HG02759 (cell line): ENCODE results near the gene COL23A1.

Source experiments
- ATAC-seq: cut with Tn5 transposase; IDR thresholded peaks from one replicate; pipeline ENCODE4 v1.9.1; 2021; ENCODE audit warnings: mild to moderate bottlenecking, moderate library complexity; ENCODE audit not compliant: unreplicated experiment

The COL23A1 gene

DNA sequence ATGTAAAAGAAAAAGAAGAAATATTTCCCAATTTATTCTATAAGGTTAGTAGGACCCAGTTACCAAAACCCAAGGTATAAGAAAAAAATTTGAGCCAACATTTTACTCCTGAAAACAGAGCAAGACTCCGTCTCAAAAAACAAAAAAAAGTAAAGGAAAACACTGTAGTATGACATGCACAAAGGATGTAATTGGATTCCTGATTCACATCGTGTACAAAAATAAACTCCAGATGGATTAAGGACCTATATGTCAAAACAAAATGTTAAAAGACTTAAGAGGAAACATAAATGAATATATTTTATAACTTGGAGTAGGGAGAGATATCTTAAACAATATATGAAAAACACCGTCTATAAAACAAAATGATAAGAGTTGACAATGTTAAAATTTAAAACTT lies 371.4 kb downstream of the COL23A1 start:
- ATAC-seq = no peak

DNA sequence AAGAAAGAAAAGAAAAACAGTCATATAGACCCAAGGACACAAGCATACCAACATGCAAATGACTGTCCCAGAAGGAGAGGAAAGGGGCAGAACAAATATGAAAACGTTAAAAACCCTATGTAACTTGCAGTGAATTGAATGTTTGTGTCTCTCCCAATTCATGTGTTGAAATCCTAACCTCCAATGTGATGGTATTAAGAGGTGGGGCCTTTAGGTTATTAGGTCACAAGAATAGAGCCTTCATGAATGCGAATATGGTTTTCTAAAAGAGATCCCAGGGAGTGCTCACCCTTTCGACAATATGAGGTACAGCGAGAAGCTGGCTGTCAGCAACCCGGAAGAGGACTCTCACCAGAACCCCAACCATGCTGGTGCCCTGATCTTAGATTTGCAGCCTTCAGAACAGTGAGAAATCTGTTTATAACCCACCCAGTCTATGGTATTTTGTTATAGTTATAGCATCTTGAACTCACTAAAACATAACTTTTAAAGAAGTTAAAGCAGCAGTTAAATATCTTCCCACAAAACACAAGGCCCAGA lies 371.9 kb downstream of the COL23A1 start:
- ATAC-seq = no peak

DNA sequence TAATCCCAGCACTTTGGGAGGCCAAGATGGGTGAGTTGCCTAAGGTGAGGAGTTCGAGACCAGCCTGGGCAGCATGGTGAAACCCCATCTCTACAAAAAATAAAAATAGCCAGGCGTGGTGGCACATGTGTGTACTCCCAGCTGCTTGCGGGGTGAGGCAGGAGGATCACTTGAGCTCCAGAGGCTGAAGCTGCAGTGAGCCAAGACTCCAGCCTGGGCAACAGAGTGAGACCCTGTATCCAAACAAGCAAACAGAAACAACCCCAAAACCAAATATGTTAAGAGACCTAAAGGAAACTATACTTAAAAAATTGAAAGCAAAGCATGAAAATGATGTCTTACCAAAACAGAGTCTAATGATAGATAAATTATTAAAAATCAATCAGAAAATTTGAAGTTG lies 373.4 kb downstream of the COL23A1 start:
- no peak for ATAC-seq

DNA sequence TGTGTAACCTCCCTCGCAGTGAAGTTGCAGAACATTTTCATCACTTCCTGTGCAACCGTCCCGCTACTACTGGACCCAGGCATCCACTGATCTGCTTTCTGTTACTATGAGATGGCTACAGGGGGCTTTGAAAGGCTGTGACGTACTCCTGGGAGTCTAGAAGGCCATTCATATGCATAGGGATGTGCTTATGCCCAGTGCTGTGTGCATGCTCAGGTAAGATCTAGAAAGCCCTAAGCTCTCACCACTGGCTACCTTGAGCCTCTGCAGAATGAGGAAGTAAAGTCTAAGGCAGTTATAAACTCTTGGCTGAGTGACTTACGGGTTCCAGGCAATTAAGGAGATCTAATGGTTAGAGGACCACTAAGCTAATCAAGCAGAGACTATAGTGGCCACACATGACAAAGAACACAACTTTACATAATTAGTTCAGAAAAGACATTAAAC lies 374.1 kb downstream of the COL23A1 start:
- ATAC-seq = no peak

DNA sequence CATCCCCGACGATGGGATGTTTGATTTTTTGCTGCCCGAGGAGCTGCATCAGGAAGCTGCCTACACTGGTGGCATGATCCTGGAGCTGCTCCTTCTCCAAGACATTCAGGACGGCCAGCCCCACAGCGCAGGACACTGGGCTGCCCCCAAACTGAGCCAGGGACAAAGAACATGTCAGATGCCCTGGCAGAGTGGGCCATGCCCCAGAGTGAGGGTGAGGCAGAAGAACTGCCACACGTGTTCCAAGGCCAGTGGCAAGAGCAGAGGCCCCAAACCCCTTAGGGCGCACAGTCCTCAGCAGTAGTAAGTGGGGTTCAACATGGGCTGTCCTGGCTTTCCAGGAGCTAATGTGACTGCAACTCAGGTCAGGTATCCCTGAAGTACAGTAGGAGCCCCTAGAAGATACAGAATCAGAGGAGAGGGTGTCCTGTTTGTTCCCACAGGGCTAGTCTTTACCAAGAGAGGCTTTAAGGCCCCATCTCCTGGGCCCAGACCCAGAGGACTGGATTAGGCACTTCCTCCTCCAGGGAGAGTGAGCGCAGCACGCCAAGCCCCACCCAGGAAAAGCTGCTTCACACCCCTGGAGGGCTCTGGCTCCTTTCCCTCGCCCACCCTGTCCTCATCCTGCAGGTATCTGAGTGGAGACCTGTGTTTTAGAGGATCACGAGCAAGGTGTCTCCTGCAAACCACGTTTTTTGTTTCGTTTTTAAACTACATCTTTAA lies 374.8 kb downstream of the COL23A1 start:
- ATAC-seq = no peak

DNA sequence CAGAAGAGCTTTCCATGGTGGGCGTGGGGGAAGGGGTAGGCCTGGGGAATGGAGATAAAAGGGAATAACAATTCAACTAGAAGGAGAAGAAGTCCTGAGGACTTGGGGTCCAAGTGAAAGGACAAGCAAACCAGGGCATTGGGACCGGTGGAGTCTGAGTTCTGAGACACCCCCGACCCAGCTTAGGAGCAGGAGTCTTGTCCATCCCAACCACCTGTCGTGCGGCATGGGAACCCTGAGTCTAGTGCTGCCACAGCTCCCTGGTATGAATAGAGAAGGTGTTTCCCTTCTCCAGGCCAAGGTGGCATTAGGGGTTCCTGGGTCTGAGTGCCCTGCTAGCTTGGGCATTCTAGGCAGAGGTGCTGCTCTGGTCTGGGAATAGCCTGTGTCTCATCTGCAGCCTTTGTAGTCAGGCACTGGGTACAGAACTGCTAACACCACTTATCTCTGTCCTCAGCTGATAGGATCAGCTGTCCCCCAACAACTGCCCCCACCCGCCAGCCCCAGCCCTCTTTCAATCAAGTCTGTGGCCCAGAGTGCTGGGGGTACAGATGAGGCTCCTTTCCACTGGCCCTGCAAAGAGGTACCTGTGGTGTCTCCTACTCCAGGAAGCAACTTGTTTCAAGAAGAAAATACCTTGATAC lies 375.9 kb downstream of the COL23A1 start:
- ATAC-seq = no peak

DNA sequence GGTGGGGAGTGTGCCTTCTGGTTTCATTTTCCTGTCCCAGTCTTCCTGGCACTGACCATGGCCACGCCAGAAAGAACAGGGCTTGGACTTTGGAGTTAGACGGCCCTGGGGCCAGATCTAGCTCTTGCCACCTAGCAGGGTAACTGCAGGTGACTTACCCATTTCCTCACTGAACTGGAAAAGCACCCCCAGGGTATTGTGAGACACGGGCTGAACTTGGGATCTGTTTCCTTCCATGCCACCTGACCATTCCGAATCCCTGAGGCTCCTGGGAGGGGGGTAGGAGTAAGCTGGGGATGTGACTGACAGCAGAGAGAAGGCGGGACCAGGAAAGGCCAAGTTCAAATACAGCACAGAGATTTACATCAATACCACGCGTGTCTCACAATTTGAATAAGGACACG lies 376.4 kb downstream of the COL23A1 start:
- no peak for ATAC-seq

DNA sequence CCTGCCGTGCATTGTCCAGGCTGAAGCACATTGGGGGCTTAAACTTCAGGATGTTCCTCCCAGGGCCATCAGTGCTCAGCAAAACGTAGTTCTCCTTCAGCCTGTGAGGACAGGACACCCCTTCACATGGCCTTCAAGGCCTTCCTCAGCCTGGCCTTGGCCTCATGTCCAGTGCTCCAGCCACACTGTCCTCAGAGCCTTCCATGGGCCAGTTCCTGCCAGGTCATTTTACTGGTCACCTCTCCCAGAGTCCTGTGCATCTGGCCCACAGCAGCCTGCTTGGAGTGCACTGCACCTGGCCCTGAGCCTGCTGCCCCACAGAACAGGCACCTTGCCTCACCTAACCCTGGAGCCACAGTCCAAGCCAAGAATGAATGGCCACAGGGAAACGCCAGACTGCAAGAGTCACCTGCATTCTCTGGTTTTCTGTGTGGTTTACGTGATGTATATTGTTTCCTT lies 377.2 kb downstream of the COL23A1 start:
- no peak for ATAC-seq

DNA sequence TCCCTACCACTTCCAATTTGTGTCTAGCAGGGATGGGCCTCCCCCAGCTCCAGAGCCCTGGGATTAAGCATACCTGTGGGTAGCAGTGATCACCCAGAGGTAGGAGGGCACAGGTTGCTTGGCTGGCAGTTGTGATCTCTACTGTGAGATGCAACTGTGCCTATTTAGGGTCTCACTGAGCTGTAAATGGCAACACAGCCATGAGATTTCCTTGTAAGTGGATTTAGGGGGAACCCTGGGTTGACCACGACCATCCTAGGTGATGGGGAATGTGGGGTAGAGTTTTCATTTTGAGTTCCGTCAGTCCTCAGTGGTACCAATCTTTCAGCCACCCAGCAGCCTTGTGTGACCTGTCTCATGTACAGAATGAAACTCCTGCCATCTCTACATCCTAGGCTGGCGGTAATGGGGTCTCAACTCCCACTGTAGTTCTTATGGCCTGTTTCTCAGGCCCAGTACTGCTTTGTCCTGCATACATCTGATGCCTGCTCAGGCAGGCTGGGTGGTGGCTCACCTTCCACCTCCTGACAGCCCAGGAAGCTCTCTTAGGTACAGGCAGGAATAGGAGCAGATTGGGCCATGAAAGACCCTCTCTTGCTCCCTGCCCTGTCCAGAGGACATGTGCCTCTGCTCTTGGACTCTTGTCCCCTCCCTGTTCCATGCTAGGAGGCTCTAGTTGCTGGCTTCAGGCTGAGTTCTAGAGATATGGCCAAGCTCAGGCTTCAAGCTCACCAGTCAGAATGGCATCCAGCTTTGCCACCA lies 377.8 kb downstream of the COL23A1 start:
- no peak for ATAC-seq

DNA sequence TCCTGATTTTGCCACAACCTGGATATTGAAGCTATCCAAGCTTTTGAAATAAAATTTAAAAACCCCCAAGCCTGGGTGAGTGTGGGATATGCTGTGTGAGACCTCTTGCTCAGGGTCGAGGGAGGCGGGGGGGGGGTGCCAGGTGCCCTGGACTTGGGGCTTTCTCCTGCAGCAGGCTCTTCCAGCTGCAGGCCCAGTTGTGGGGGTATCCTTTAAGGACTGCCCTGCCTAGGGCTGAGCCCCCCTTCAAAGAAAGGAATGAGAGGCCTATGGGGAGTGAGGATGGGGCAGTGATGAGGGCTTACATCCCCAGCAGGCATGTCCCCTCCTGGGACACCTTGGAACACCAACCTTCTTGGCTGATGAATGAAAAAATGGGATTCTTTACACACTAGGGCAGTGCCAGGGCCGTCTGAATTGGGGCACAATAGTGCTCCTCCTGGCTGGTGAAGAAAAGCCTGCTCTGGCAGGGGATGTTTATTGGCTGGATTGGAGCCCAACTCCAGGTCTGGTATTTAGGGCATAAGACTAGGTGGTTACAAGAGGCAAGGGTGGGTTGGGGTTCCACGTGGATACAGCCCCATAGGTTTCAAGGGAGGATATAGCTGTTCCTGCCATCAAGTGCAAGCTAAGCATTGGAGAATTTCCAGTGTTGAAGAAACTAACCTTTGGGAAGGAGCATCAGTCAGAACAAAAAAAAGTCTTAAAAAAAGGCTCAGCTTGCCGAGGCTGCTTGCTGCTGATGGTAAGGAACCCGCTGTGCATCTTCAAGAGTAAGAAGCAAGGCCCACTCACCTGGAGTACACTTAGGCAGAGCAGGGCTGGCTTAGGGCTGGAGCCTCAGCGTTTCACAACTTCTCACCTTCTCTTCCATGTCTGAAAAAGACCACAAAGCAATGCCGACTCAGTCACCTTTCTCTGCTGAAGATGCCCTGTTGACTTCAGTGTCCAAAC lies 378.8 kb downstream of the COL23A1 start:
- ATAC-seq = no peak

DNA sequence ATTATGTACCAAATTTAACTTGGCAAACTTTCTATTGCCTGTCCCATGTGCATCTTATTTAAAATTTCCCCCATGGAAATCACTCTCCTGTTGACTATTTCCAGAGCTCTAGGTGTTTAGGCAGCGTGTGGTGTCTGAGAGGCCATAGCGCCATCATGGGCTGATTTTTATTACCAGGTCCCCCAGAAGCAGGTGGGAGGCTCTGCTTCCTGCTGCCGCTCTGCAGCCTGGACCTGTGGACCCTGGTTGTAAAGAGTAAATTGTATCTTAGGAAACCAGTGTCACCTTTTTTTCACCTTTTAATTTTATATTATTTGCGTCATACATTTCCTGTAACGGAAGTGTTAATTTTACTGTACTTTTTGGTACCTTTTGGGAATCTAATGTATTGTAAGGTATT lies 379.5 kb downstream of the COL23A1 start:
- no peak for ATAC-seq

DNA sequence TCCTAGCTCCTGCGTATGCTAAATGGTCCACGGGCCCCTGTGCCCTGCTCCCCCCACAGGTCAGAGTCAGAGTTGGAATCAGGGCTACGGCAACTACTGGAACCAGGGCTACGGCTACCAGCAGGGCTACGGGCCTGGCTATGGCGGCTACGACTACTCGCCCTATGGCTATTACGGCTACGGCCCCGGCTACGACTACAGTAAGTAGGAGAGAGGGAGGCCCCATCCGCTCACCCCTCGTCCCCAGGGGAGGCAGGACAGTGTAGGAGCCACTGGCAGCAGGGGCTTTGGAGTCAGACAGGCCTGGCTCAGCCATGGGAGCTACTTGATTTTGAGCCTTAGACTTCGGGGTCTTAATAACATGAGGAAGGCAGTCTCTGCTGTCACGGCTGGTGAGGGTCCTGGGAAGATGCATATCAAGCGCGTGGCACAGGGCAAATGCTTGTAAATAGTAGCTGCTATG lies 380.1 kb downstream of the COL23A1 start:
- no peak for ATAC-seq

DNA sequence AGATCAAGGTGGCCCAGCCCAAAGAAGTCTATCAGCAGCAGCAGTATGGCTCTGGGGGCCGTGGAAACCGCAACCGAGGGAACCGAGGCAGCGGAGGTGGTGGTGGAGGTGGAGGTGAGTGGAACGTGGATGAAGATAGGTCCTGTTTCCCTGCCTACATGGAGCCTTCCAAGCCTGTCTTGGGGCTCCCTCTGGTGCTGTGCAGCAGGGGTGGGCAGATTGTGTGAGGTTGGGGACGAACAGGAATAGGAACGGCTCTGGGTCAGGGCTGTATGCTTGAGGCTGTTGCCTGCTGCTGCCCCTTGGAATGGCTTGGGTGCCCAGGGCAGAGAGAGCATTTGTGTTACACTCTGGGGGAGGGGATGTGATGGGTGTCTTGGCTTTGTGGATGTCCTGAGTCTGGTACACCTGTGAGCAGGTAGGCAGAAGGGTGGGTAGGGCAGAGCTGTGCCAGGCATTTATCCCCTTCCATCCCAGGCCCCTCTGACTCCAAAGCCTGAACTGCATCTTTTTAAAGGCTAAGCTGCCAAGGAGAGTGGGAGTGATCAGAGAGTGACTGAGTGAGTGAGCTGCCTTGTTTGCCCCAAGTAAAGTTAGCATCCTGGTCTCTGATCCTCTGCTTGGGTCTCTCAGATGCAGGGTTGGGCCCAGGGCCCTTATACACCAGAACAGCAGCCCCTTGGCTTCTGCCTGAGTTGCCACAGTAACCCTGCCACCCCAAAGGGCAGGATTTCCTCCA lies 380.7 kb downstream of the COL23A1 start:
- no peak for ATAC-seq

DNA sequence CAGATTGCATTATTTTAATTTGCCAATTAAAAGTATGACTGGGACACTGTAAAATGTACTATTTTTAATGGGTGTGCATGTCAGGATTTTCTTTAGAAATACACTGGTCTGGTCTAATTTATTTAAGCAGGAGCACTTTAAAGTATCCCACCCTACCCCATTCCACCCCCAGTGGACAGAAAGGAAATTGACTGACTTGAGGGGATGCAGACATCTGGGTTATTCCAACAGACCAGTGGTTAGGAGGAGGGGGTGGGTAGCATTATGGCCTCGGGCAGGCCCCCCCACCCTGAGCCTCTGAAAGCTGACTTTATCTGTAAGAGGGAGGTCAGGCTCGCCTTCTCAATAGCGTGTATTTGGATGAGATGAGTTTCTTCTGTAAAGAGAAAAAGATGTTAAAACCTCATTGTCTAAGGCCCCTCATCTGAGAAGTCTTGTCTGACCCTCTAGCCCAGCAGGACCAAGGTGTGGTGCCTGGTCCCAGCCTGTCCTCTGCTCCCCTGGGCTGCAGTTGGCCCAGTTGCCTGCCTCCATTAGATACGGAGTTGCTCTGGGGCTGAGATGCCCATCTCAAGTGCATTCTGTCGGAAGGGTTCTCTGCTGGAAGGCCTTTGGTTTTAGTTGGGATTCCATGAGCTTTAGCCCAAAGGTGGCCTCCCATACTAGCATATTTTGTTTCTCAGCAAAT lies 381.5 kb downstream of the COL23A1 start:
- ATAC-seq = no peak

DNA sequence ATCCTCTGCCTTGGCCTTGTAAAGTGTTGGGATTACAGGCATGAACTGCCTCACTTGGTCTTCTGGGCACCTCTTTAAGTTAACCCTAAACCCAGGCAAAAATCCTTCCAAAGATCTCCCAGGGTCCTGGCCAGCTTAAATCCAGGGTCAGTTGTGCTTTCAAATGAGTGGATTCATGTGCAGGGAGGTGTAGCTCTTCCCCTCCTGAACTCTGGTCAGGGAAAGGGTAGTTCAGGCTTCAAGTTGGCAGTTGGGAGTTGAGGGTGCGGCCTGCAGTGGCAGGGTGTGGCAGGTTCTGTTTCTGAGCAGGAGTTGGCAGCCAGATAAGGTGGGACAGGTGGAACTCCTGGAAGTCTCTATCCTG lies 382.3 kb downstream of the COL23A1 start:
- ATAC-seq = no peak

DNA sequence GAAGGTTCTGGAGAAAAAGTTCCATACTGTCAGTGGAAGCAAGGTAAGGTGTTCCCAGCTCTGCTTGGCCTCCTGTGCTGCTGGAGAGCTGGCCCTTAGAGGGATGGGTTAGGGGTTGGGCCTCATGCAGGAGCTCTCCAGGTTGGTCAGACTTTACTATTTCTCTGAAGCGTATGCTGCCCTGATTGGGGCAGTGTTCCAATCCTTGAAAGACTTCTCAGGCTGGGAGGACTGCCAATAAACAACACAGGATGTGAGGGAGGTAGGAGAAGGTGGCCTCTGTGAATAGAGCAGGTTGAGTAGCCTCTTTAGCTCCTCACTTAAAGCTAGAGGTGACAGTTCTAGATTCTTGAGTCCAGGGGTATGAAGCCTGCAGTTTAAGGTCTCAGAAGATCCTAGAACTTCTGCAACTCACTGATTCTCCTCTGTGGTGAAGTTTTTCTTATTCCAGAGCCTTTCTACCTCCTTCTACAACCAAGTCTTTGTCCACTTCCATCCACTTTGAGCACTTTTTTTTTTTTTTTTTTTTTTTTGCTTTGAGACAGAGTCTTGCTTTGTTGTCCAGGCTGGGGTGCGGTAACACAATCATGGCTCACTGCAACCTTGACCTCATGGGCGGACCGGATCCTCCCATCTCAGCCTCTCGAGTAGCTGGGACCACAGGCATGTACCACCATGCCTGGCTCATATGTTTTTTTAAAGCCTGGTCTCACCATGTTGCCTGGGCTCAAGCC lies 382.8 kb downstream of the COL23A1 start:
- no peak for ATAC-seq

DNA sequence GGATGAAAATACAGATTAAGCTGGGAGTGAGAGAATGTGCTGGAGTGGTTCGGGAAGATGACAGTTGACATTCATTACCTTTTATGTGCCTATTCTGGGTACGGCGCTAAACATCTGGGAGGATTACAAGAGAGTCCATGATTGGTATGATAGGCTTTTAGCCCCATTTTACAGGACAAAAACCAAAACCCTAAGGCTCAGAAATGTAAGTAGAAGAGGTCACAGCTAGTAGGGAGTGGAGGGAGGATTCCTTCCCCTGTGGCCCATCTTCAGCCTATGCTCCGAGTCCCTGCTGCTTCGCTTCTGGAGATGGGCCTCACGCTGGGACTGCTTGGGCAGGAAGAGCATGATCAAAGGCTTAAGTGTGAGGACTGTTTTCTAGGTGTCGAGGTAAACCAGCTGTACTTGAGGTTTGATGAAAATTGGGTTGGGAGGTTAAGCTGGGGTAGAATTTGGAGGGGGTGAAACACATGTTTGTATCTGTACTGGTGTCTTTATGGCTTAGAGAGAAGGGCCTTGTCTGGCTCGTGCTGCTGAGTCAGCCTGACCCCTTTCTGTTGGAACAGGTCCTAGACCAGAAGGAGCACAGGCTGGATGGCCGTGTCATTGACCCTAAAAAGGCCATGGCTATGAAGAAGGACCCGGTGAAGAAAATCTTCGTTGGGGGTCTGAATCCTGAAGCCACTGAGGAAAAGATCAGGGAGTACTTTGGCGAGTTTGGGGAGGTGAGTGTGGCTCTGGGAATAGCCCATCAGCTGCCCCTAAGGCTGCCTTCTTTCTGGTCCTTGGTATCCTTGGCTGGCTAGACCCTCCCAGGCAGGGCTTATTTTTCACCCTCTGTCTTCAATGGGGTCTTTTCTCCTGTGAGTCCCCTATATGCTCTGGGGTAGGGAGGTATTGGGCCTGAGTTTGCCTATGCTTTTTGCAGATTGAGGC lies 383.8 kb downstream of the COL23A1 start:
- ATAC-seq = no peak

DNA sequence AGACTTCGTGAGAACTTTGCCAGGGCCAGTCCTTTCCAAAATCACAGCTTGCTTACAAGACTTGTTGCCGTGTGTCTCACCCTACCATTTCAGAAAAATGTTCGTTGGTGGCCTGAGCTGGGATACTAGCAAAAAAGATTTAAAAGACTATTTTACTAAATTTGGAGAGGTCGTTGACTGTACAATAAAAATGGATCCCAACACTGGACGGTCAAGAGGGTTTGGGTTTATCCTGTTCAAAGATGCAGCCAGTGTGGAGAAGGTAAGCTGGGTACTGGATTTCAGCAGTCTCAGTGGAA lies 384.5 kb downstream of the COL23A1 start:
- no peak for ATAC-seq
